H1 (cell line): Measurements from ENCODE around the gene AKR1C2. TPM values are rescaled to one million over a fixed set of nuclear protein-coding genes. Genes with fewer than 3 reads are reported as not detected.

Experiments used
- CTCF ChIA-PET: fragments of 300-600 bp; sonication (Branson Sonifier 250); formaldehyde crosslinking; loops from one replicate; lab custom pipeline; 2021; ENCODE audit not compliant: partially characterized antibody; lab: Charles Lee
- POLR2A ChIA-PET: fragments of 300-600 bp; sonication (Branson Sonifier 250); formaldehyde crosslinking; loops from one replicate; lab custom pipeline; 2021; ENCODE audit warnings: inconsistent platforms; ENCODE audit not compliant: partially characterized antibody; lab: Charles Lee
- DNase-seq, 2 experiments: peaks; one replicate each; pipeline versions ENCODE4 v3.0.0 to v3.0.0-alpha.2; 2010 to 2022; ENCODE audit warnings: low spot score in 2 of 2, low read depth in 1 of 2, mixed read lengths in 1 of 2
- FAIRE-seq: peaks from 2 replicates; lab custom pipeline; 2011; peaks lifted over from hg19 to GRCh38; lab: Jason Lieb, UNC
- H2AFZ ChIP-seq: 2 replicates; pipeline ENCODE4 v1.8.1; 2012; ENCODE audit warnings: low read length, inconsistent platforms
- H2AK5ac ChIP-seq: 2 replicates; pipeline ENCODE4 v1.6.1; 2013; ENCODE audit warnings: low read depth, low read length
- H2BK120ac ChIP-seq: replicated peaks from 2 replicates; pipeline ENCODE3; 2013; ENCODE audit warnings: low read depth, low read length, inconsistent platforms
- H2BK12ac ChIP-seq: 2 replicates; pipeline ENCODE4 v1.6.1; 2013; ENCODE audit warnings: low read depth, low read length
- H2BK15ac ChIP-seq: 2 replicates; pipeline ENCODE4 v1.6.1; 2013; ENCODE audit warnings: low read length
- H2BK20ac ChIP-seq: 2 replicates; pipeline ENCODE4 v1.6.1; 2013; ENCODE audit warnings: low read length
- H2BK5ac ChIP-seq: 2 replicates; pipeline ENCODE4 v1.6.1; 2013; ENCODE audit warnings: low read depth, low read length
- H3K14ac ChIP-seq: 2 replicates; pipeline ENCODE4 v1.6.1; 2013; ENCODE audit warnings: inconsistent platforms; ENCODE audit not compliant: insufficient read length
- H3K18ac ChIP-seq: 2 replicates; pipeline ENCODE4 v1.6.1; 2013; ENCODE audit warnings: low read length; ENCODE audit errors: extremely low read depth
- H3K23ac ChIP-seq: 2 replicates; pipeline ENCODE4 v1.6.1; 2013; ENCODE audit warnings: inconsistent platforms; ENCODE audit not compliant: insufficient read length
- H3K23me2 ChIP-seq: 2 replicates; pipeline ENCODE4 v1.6.1; 2013; ENCODE audit warnings: low read depth, low read length
- H3K27ac ChIP-seq: 2 replicates; pipeline ENCODE4 v1.6.1; 2011; ENCODE audit warnings: low read depth, low read length, inconsistent platforms
- H3K27me3 ChIP-seq, 4 experiments: replicated peaks in 1 of 4; 1 replicate in 1 of 4; 2 replicates in 3 of 4; pipeline versions ENCODE4 v1.6.1 to v1.8.1; 2011 to 2013; ENCODE audit warnings: low read length in 3 of 4, mild to moderate bottlenecking in 3 of 4, inconsistent platforms in 2 of 4, mixed read lengths in 2 of 4, moderate library complexity in 1 of 4; ENCODE audit not compliant: control insufficient read depth in 3 of 4, insufficient read depth in 3 of 4; ENCODE audit errors: extremely low read depth in 1 of 4
- H3K36me3 ChIP-seq, 4 experiments: 2 replicates each; pipeline versions ENCODE4 v1.6.1 to v1.8.1; 2011 to 2013; ENCODE audit warnings: mild to moderate bottlenecking in 4 of 4, low read length in 3 of 4, moderate library complexity in 2 of 4, control low read depth in 1 of 4, inconsistent platforms in 1 of 4; ENCODE audit not compliant: insufficient read depth in 4 of 4, control insufficient read depth in 2 of 4
- H3K4ac ChIP-seq: replicated peaks from 2 replicates; pipeline ENCODE3; 2013; ENCODE audit warnings: low read length, low read depth, mixed read lengths, inconsistent platforms; ENCODE audit not compliant: insufficient read length
- H3K4me1 ChIP-seq, 4 experiments: replicated peaks in 1 of 4; 1 replicate in 1 of 4; 2 replicates in 3 of 4; pipeline versions ENCODE4 v1.6.1 to v1.8.1; 2011 to 2013; ENCODE audit warnings: low read length in 3 of 4, inconsistent platforms in 2 of 4, mixed read lengths in 1 of 4; ENCODE audit not compliant: insufficient read depth in 4 of 4, control insufficient read depth in 3 of 4
- H3K4me2 ChIP-seq, 2 experiments: 2 replicates each; pipeline versions ENCODE4 v1.6.1 to v1.8.1; 2011 to 2013; ENCODE audit warnings: low read depth in 2 of 2, low read length in 2 of 2, control low read depth in 1 of 2, inconsistent platforms in 1 of 2, mild to moderate bottlenecking in 1 of 2; ENCODE audit not compliant: insufficient read depth in 1 of 2
- H3K4me3 ChIP-seq, 4 experiments: fragments of 200-600, 300-600 bp in 1 of 4; sonication (generic), shearing (Covaris generic), sonication (Bioruptor Twin) in 1 of 4; 2 replicates each; pipeline versions ENCODE4 v1.5.1 to v1.8.1; 2011 to 2016; ENCODE audit warnings: low read length in 4 of 4, low read depth in 3 of 4, control low read depth in 2 of 4, inconsistent platforms in 2 of 4, mild to moderate bottlenecking in 2 of 4, mixed read lengths in 1 of 4, moderate library complexity in 1 of 4; ENCODE audit not compliant: insufficient read depth in 2 of 4; ENCODE audit errors: extremely low read depth in 1 of 4
- H3K56ac ChIP-seq: replicated peaks from 2 replicates; pipeline ENCODE3; 2013; ENCODE audit warnings: low read depth, mild to moderate bottlenecking, mixed read lengths, low read length, inconsistent platforms; ENCODE audit not compliant: insufficient read length
- H3K79me1 ChIP-seq: 2 replicates; pipeline ENCODE4 v1.6.1; 2013; ENCODE audit warnings: low read depth, low read length, control low read depth
- H3K79me2 ChIP-seq, 2 experiments: 2 replicates each; pipeline versions ENCODE4 v1.6.1 to v1.8.1; 2012 to 2013; ENCODE audit warnings: low read length in 2 of 2, mild to moderate bottlenecking in 2 of 2, inconsistent platforms in 1 of 2; ENCODE audit not compliant: insufficient read depth in 2 of 2, control insufficient read depth in 1 of 2
- H3K9ac ChIP-seq, 4 experiments: replicated peaks in 1 of 4; 1 replicate in 1 of 4; 2 replicates in 3 of 4; pipeline versions ENCODE4 v1.6.1 to v1.8.1; 2011 to 2013; ENCODE audit warnings: low read depth in 3 of 4, low read length in 3 of 4, control low read depth in 2 of 4, mild to moderate bottlenecking in 2 of 4, moderate library complexity in 2 of 4, inconsistent platforms in 1 of 4; ENCODE audit errors: extremely low read depth in 1 of 4
- H3K9me3 ChIP-seq, 2 experiments: 2 replicates each; pipeline versions ENCODE4 v1.6.1 to v1.8.1; 2012 to 2013; ENCODE audit warnings: mild to moderate bottlenecking in 2 of 2, moderate library complexity in 2 of 2, control low read depth in 1 of 2, inconsistent platforms in 1 of 2, low read depth in 1 of 2, low read length in 1 of 2, mixed read lengths in 1 of 2; ENCODE audit not compliant: insufficient read depth in 2 of 2
- H4K20me1 ChIP-seq, 2 experiments: replicated peaks in 1 of 2; 2 replicates each; pipeline versions ENCODE3 to v1.8.1; 2011 to 2013; ENCODE audit warnings: inconsistent platforms in 2 of 2, low read length in 2 of 2, mild to moderate bottlenecking in 1 of 2; ENCODE audit not compliant: insufficient read depth in 2 of 2, control insufficient read depth in 1 of 2
- H4K5ac ChIP-seq: 2 replicates; pipeline ENCODE4 v1.6.1; 2013; ENCODE audit warnings: low read length, low read depth, mixed read lengths, inconsistent platforms; ENCODE audit not compliant: insufficient read length
- H4K8ac ChIP-seq: 2 replicates; pipeline ENCODE4 v1.8.0; 2013; ENCODE audit warnings: mild to moderate bottlenecking, moderate library complexity, low read length, inconsistent platforms; ENCODE audit not compliant: insufficient read depth; ENCODE audit errors: extremely low read depth
- H4K91ac ChIP-seq: replicated peaks from 2 replicates; pipeline ENCODE3; 2013; ENCODE audit warnings: low read length, mixed read lengths, inconsistent platforms; ENCODE audit not compliant: insufficient read length
- CTCF ChIP-seq, 3 experiments: IDR thresholded peaks; 1 replicate in 2 of 3; 2 replicates in 1 of 3; pipeline versions ENCODE4 v1.5.1 to v1.6.1; 2011; ENCODE audit warnings: low read length in 3 of 3, mild to moderate bottlenecking in 3 of 3, inconsistent platforms in 2 of 3, low read depth in 1 of 3, moderate library complexity in 1 of 3; ENCODE audit not compliant: insufficient read depth in 1 of 3; ENCODE audit errors: control extremely low read depth in 1 of 3
- KDM1A ChIP-seq: fragments of 200-600, 300-600 bp; sonication (generic); IDR thresholded peaks from 2 replicates; pipeline ENCODE4 v1.7.1; 2016; ENCODE audit warnings: mild to moderate bottlenecking, low read length, borderline replicate concordance
- WGBS, 2 experiments: shearing (Covaris generic) in 1 of 2; methylation state at CpG; one replicate each; pipeline versions ENCODE4 v1.1.6 to v1.1.7; 2013 to 2015; ENCODE audit warnings: low lambda C conversion rate in 2 of 2, mixed read lengths in 2 of 2, inconsistent platforms in 1 of 2, low coverage in 1 of 2, missing lambda C conversion rate in 1 of 2; ENCODE audit not compliant: insufficient replicate concordance in 2 of 2, insufficient coverage in 1 of 2, insufficient read length in 1 of 2; ENCODE audit errors: extremely low coverage in 1 of 2, missing lambda C conversion rate in 1 of 2; 5-methylcytosine and 5-hydroxymethylcytosine counted together
- polyA plus RNA-seq, 7 experiments: library from polyadenylated mRNA; depleted of rRNA in 3 of 7; stranded (reverse) in 5 of 7; unstranded in 2 of 7; fragments of >200 nt in 5 of 7; fragments of 200-250 nt in 2 of 7; gene quantifications; 1 replicate in 5 of 7; 2 replicates in 1 of 7; 4 replicates in 1 of 7; pipeline versions ENCODE4 v1.2.1 to v1.2.3, GENCODE V29; 2011 to 2013; ENCODE audit warnings: missing spikeins in 2 of 7, mixed read lengths in 2 of 7
- total RNA-seq: library from RNA; stranded (reverse); fragmentation: NEBNext Ultra II Directional; extraction: Animal tissue kit (Norgen Biotek cat#: 25700); gene quantifications from 2 replicates; pipeline ENCODE4 v1.2.1, GENCODE V29; 2021

The AKR1C2 gene
- total and polyA plus RNA-seq, 2 of the 8 experiments (the other 6 are each of a cell fraction or from before 2014, with no cell fraction given): 0.77 to 1.2 TPM

- no peak overlapping the region for H2BK15ac ChIP-seq
- no peak overlapping the region for H3K4me2 ChIP-seq
- no peak overlapping the region for H2AFZ ChIP-seq
- no peak overlapping the region for H2AK5ac ChIP-seq
- no peak overlapping the region for H3K27ac ChIP-seq
- H4K20me1 ChIP-seq: no peaks in the 10 kb centered on the region
- no peak overlapping the region for H3K23ac ChIP-seq
- H3K4ac ChIP-seq: no peak overlapping the region
- CTCF ChIA-PET: no interaction called here
- H3K14ac ChIP-seq: no peak overlapping the region
- no peak overlapping the region for H2BK12ac ChIP-seq
- FAIRE-seq (no peak), DNase-seq (no peak)
- H3K79me2 ChIP-seq: no peaks in the 10 kb centered on the region
- no peak overlapping the region for H3K9ac ChIP-seq
- H3K36me3 ChIP-seq: no peaks in the 10 kb centered on the region
- H4K5ac ChIP-seq: no peak overlapping the region
- no peaks in the 10 kb centered on the region for H3K27me3 ChIP-seq
- no peaks in the 10 kb centered on the region for H3K79me1 ChIP-seq
- H3K9me3 ChIP-seq: no peaks in the 10 kb centered on the region; a peak in 2 of 4 replicates
- H3K56ac ChIP-seq: no peak overlapping the region
- WGBS, 2 experiments: 82% methylated on average over 9 of the region's 9 CpGs; no CpG with 5 or more reads in 1 of the 2 experiments
- no peak overlapping the region for H2BK20ac ChIP-seq
- no peak overlapping the region for H2BK5ac ChIP-seq
- no peak overlapping the region for H4K8ac ChIP-seq
- H3K18ac ChIP-seq: no peak overlapping the region
- H4K91ac ChIP-seq: no peak overlapping the region
- H3K4me1 ChIP-seq: no peaks in the 10 kb centered on the region
- no peak overlapping the region for H2BK120ac ChIP-seq
- TF ChIP-seq KDM1A (no peak), CTCF (IDR thresholded peaks at IDR 0.05; ENCODE audit: control extremely low read depth in 1 of 3, insufficient read depth in 1 of 3, low read depth in 1 of 3, low read length in 3 of 3) (no peak)
- H3K4me3 ChIP-seq: no peak overlapping the region
- no peaks in the 10 kb centered on the region for H3K23me2 ChIP-seq
- POLR2A ChIA-PET: no interaction called here
Measured at GRCh38 chr10:5045095-5045494, 41.4 kb upstream of the AKR1C2 start.
